Common myeloid progenitor, CD34-positive (primary cell): ENCODE results near the gene CDC42EP3.
A peak's percentile ranks its signal among the peaks of the same experiment; 100 is the strongest.

Experiments used
- CTCF ChIA-PET: fragments of 350-600 bp; sonication (Branson Sonifier 250); formaldehyde crosslinking; loops from one replicate; lab custom pipeline; 2021; ENCODE audit warnings: antibody characterized with exemption; lab: Charles Lee
- POLR2A ChIA-PET: fragments of 350-600 bp; sonication (Branson Sonifier 250); formaldehyde crosslinking; loops from one replicate; lab custom pipeline; 2021; ENCODE audit warnings: antibody characterized with exemption; lab: Charles Lee
- DNase-seq, 3 donors: peaks; one replicate each; pipeline versions ENCODE4 v3.0.0 to v3.0.0-alpha.2; 2013
- H3K27ac ChIP-seq, 2 experiments: 1 replicate in 1 of 2; 2 replicates in 1 of 2; pipeline ENCODE4 v1.7.0; 2013; ENCODE audit warnings: inconsistent platforms in 2 of 2, low read length in 2 of 2, mild to moderate bottlenecking in 2 of 2, low read depth in 1 of 2, moderate library complexity in 1 of 2; ENCODE audit not compliant: severe bottlenecking in 2 of 2, insufficient read depth in 1 of 2, poor library complexity in 1 of 2
- H3K27me3 ChIP-seq, 5 experiments: replicated peaks in 2 of 5; 1 replicate in 3 of 5; 2 replicates in 2 of 5; pipeline versions ENCODE4 v1.6.1 to v1.7.0; 2013; ENCODE audit warnings: low read length in 4 of 5, mild to moderate bottlenecking in 2 of 5, moderate library complexity in 2 of 5, inconsistent platforms in 1 of 5; ENCODE audit not compliant: insufficient read depth in 5 of 5, control insufficient read depth in 4 of 5
- H3K36me3 ChIP-seq, 4 experiments: 1 replicate in 2 of 4; 2 replicates in 2 of 4; pipeline versions ENCODE4 v1.6.1 to v1.7.0; 2013; ENCODE audit warnings: low read length in 3 of 4, control low read depth in 1 of 4, mild to moderate bottlenecking in 1 of 4; ENCODE audit not compliant: control insufficient read depth in 4 of 4, insufficient read depth in 4 of 4
- H3K4me1 ChIP-seq, 4 experiments: 1 replicate in 3 of 4; 2 replicates in 1 of 4; pipeline versions ENCODE4 v1.6.1 to v1.7.1; 2013; ENCODE audit warnings: low read length in 3 of 4, mild to moderate bottlenecking in 3 of 4, control low read depth in 1 of 4, inconsistent platforms in 1 of 4, moderate library complexity in 1 of 4; ENCODE audit not compliant: control insufficient read depth in 4 of 4, insufficient read depth in 4 of 4; ENCODE audit errors: control extremely low read depth in 1 of 4
- H3K4me3 ChIP-seq, 7 experiments: 1 replicate in 4 of 7; 2 replicates in 3 of 7; pipeline versions ENCODE4 v1.5.1 to v1.7.0; 2013; ENCODE audit warnings: mild to moderate bottlenecking in 7 of 7, low read length in 6 of 7, moderate library complexity in 6 of 7, inconsistent platforms in 2 of 7, low read depth in 2 of 7, control low read depth in 1 of 7; ENCODE audit not compliant: insufficient read depth in 4 of 7, control insufficient read depth in 1 of 7; ENCODE audit errors: extremely low read depth in 1 of 7
- H3K9me3 ChIP-seq, 5 experiments: 1 replicate in 4 of 5; 2 replicates in 1 of 5; pipeline versions ENCODE4 v1.6.1 to v1.7.1; 2013; ENCODE audit warnings: low read length in 4 of 5, mild to moderate bottlenecking in 2 of 5, inconsistent platforms in 1 of 5, low read depth in 1 of 5, moderate library complexity in 1 of 5; ENCODE audit not compliant: control insufficient read depth in 4 of 5, insufficient read depth in 2 of 5; ENCODE audit errors: control extremely low read depth in 1 of 5
- WGBS: methylation state at CpG from one replicate; pipeline ENCODE4 v1.1.5; 2013; ENCODE audit not compliant: insufficient coverage; 5-methylcytosine and 5-hydroxymethylcytosine counted together

CDC42EP3 gene

GRCh38 chr2:37645836-37646235 lies 25.6 kb downstream of the CDC42EP3 start:
- Histone ChIP-seq H3K4me3 (no peak overlapping the region), H3K4me1 (peaks cover 27 to 53% (median 40%) of the 10 kb centered on the region in 4 experiments), H3K27ac (no peak overlapping the region), H3K27me3 (no peaks in the 10 kb centered on the region), H3K36me3 (peaks cover 5 to 56% (median 14%) of the 10 kb centered on the region in 4 experiments), H3K9me3 (peaks cover 0 to 10% (median 0%) of the 10 kb centered on the region in 5 experiments)
- ChIA-PET CTCF (interaction anchor here (0.7 to 1.3 kb wide), 4 partner anchors 14 to 233 kb away, joined by 3 to 4 read pairs (median 4); no protein-coding TSS in a partner anchor), POLR2A (no interaction called here)
- 99% methylated on average over 9 of the region's 9 CpGs for WGBS
- DNase-seq, result no peak

DNA sequence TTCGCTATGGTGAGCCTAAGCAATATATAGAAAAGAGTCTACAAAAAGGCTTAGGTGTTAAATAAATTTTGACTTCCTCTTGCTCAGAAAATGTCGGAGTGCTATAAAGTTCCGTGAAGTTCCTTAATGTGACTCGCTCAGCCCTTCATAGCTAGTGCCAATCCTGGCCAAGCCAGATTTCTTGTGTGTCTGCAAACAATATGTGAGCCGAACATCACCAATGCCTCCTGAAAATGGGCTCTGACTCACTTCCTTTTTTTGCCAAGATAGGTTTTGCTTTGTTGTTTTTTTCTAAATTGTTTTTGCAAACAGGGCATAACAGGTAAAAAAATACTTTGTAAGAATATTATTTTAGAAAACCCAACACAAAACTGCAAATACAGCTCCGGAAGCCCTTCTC lies 26.1 kb downstream of the CDC42EP3 start:
- POLR2A ChIA-PET, result no interaction called here
- Histone ChIP-seq H3K36me3 (peaks cover 5 to 54% (median 14%) of the 10 kb centered on the region in 4 experiments), H3K4me1 (peaks cover 27 to 51% (median 39%) of the 10 kb centered on the region in 4 experiments), H3K27ac (no peak overlapping the region), H3K9me3 (peaks cover 0 to 10% (median 0%) of the 10 kb centered on the region in 5 experiments), H3K4me3 (no peak overlapping the region), H3K27me3 (no peaks in the 10 kb centered on the region)
- CTCF ChIA-PET, result interaction anchor here (1.2 to 1.9 kb wide), 3 partner anchors 11 to 63 kb away, joined by 4 read pairs; no protein-coding TSS in a partner anchor
- peak in 2 of 3 donors; percentile 62 to 67 for DNase-seq
- WGBS, result 85% methylated on average over 3 of the region's 6 CpGs

GRCh38 chr2:37644191-37644590 lies 27.3 kb downstream of the CDC42EP3 start:
- peaks cover 0 to 10% (median 0%) of the 10 kb centered on the region in 5 experiments for H3K9me3 ChIP-seq
- H3K4me1 ChIP-seq, result peaks cover 27 to 48% (median 37%) of the 10 kb centered on the region in 4 experiments
- H3K4me3 ChIP-seq, result no peak overlapping the region
- POLR2A ChIA-PET, result interaction anchor here (1.0 kb wide), 1 partner anchor 9 kb away, joined by 4 read pairs; no protein-coding TSS in a partner anchor
- no peak overlapping the region for H3K27ac ChIP-seq
- WGBS, result 59% methylated on average over 3 of the region's 5 CpGs
- peaks cover 5 to 50% (median 14%) of the 10 kb centered on the region in 4 experiments for H3K36me3 ChIP-seq
- no peaks in the 10 kb centered on the region for H3K27me3 ChIP-seq
- CTCF ChIA-PET, result interaction anchor here (0.7 to 1.9 kb wide), 7 partner anchors 9 to 101 kb away, joined by 3 to 4 read pairs (median 3); no protein-coding TSS in a partner anchor
- no peak for DNase-seq

GRCh38 chr2:37643730-37644078 lies 27.7 kb downstream of the CDC42EP3 start:
- CTCF ChIA-PET, result interaction anchor here (0.7 to 1.9 kb wide), 10 partner anchors 9 to 248 kb away, joined by 3 to 4 read pairs (median 3); no protein-coding TSS in a partner anchor
- no peak overlapping the region for H3K27ac ChIP-seq
- peaks cover 23 to 45% (median 34%) of the 10 kb centered on the region in 4 experiments for H3K4me1 ChIP-seq
- POLR2A ChIA-PET, result interaction anchor here (0.9 to 1.0 kb wide), 2 partner anchors 9 to 10 kb away, joined by 3 to 4 read pairs; no protein-coding TSS in a partner anchor
- WGBS, result 100% methylated on average over 4 of the region's 5 CpGs
- H3K36me3 ChIP-seq, result peaks cover 5 to 50% (median 14%) of the 10 kb centered on the region in 4 experiments
- peaks cover 0 to 10% (median 0%) of the 10 kb centered on the region in 5 experiments for H3K9me3 ChIP-seq
- H3K27me3 ChIP-seq, result no peaks in the 10 kb centered on the region
- DNase-seq, result no peak
- no peak overlapping the region for H3K4me3 ChIP-seq

- ChIA-PET CTCF (interaction anchor here (0.7 to 1.9 kb wide), 11 partner anchors 9 to 247 kb away, joined by 3 to 4 read pairs (median 3); no protein-coding TSS in a partner anchor), POLR2A (interaction anchor here (0.9 kb wide), 1 partner anchor 9 kb away, joined by 3 read pairs; no protein-coding TSS in a partner anchor)
- peak; percentile 36 to 77 (median 64) for DNase-seq
- WGBS, result 80% methylated on average over 1 of the region's 6 CpGs
- no peaks in the 10 kb centered on the region for H3K27me3 ChIP-seq
- peaks cover 17 to 39% (median 31%) of the 10 kb centered on the region in 4 experiments for H3K4me1 ChIP-seq
- peak overlapping the region in 1 of 2 experiments; percentile 15 for H3K27ac ChIP-seq
- H3K36me3 ChIP-seq, result peaks cover 5 to 48% (median 14%) of the 10 kb centered on the region in 4 experiments
- H3K9me3 ChIP-seq, result peaks cover 0 to 10% (median 0%) of the 10 kb centered on the region in 5 experiments
- peak overlapping the region in 1 of 7 experiments; percentile 11 for H3K4me3 ChIP-seq
Observed at GRCh38 chr2:37642907-37643729, 28.3 kb downstream of the CDC42EP3 start.

DNA sequence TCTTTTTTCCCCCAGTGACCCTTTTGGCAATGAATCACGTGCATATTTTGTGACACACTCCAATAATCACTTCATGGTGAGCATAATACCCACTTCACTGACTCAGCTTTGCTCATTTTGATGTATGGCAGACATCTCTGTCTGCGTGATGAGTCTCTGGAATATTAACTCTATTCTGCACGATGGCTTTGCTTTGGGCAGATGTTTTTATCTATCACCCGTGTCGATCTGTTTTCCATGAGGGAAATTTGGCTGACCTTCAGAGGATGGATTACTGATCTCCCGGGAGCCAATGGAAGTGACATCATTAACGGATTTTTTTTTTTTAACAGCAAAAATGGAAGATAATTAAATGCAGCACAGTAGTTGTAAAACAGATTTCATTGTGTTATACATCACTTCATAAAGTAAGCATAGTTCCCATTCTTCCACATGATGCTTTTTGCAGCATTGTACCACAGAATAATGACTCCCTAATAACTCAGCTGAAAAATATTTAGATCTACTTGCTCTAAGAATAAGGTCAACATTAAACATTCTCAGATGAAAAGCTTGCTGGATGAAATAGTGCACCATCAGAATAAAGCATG lies 29.8 kb downstream of the CDC42EP3 start:
- no peak overlapping the region for H3K27ac ChIP-seq
- 96% methylated on average over 6 of the region's 7 CpGs for WGBS
- H3K4me3 ChIP-seq, result no peak overlapping the region
- ChIA-PET POLR2A (no interaction called here), CTCF (interaction anchor here (1.2 kb wide), 1 partner anchor 13 kb away, joined by 3 read pairs; no protein-coding TSS in a partner anchor)
- H3K4me1 ChIP-seq, result peaks cover 15 to 43% (median 31%) of the 10 kb centered on the region in 4 experiments
- no peaks in the 10 kb centered on the region for H3K27me3 ChIP-seq
- peaks cover 0 to 1% (median 0%) of the 10 kb centered on the region in 5 experiments for H3K9me3 ChIP-seq
- peaks cover 5 to 35% (median 9%) of the 10 kb centered on the region in 4 experiments for H3K36me3 ChIP-seq
- no peak for DNase-seq
